Endodermal cell (in vitro differentiated cells): ENCODE measurements around the gene UNC45A. TPM values are rescaled to one million over a fixed set of nuclear protein-coding genes. Genes with fewer than 3 reads are reported as not detected.
A peak's percentile ranks its signal among the peaks of the same experiment; 100 is the strongest.

Source experiments
- DNase-seq: peaks from one replicate; pipeline ENCODE4 v3.0.0-alpha.2; 2017
- H3K27ac ChIP-seq: 2 replicates; pipeline ENCODE4 v1.5.1; 2013; ENCODE audit warnings: mild to moderate bottlenecking, low read depth, low read length, moderate library complexity
- H3K27me3 ChIP-seq: 2 replicates; pipeline ENCODE4 v1.6.1; 2013; ENCODE audit warnings: mild to moderate bottlenecking, low read length, moderate library complexity; ENCODE audit not compliant: insufficient read depth, control insufficient read depth, poor library complexity, severe bottlenecking
- H3K36me3 ChIP-seq: 2 replicates; pipeline ENCODE4 v1.7.0; 2013; ENCODE audit warnings: mild to moderate bottlenecking, low read length, moderate library complexity; ENCODE audit not compliant: control insufficient read depth, insufficient read depth
- H3K4me1 ChIP-seq: one replicate; pipeline ENCODE4 v1.7.0; 2013; ENCODE audit warnings: low read length; ENCODE audit not compliant: control insufficient read depth, insufficient read depth
- H3K4me3 ChIP-seq: 2 replicates; pipeline ENCODE4 v1.5.1; 2013; ENCODE audit warnings: mild to moderate bottlenecking, low read length, moderate library complexity
- H3K9ac ChIP-seq: 2 replicates; pipeline ENCODE4 v1.6.1; 2013; ENCODE audit warnings: mild to moderate bottlenecking, low read length, moderate library complexity; ENCODE audit not compliant: poor library complexity, severe bottlenecking; ENCODE audit errors: extremely low read depth
- H3K9me3 ChIP-seq: 2 replicates; pipeline ENCODE4 v1.6.1; 2013; ENCODE audit warnings: mild to moderate bottlenecking, low read length, moderate library complexity; ENCODE audit not compliant: control insufficient read depth
- H3K27ac Mint-ChIP-seq: 2 replicates; pipeline ENCODE4 v1.8.0; 2020; ENCODE audit warnings: mixed read lengths
- H3K27me3 Mint-ChIP-seq: 2 replicates; pipeline ENCODE4 v1.8.0; 2021; ENCODE audit warnings: mild to moderate bottlenecking, mixed read lengths; ENCODE audit not compliant: insufficient read depth
- H3K36me3 Mint-ChIP-seq: 2 replicates; pipeline ENCODE4 v1.8.0; 2020; ENCODE audit warnings: low read depth, mixed read lengths
- H3K4me1 Mint-ChIP-seq: 2 replicates; pipeline ENCODE4 v1.8.0; 2020; ENCODE audit warnings: mixed read lengths
- H3K4me3 Mint-ChIP-seq: 2 replicates; pipeline ENCODE4 v1.8.0; 2020; ENCODE audit warnings: mild to moderate bottlenecking, moderate library complexity, mixed read lengths
- H3K9me3 Mint-ChIP-seq: 2 replicates; pipeline ENCODE4 v1.8.0; 2020; ENCODE audit warnings: mild to moderate bottlenecking, mixed read lengths
- WGBS, 2 experiments: methylation state at CpG; one replicate each; pipeline versions ENCODE4 v1.1.5 to v1.1.7; 2013; ENCODE audit warnings: missing lambda C conversion rate in 2 of 2, mixed read lengths in 1 of 2; ENCODE audit not compliant: insufficient coverage in 1 of 2, insufficient read length in 1 of 2; 5-methylcytosine and 5-hydroxymethylcytosine counted together
- total RNA-seq, 2 donors: library from RNA; stranded (reverse); fragmentation: NEBNext Ultra II Directional in 1 of 2; extraction: Animal tissue kit (Norgen Biotek cat#: 25700) in 1 of 2; gene quantifications; 2 replicates in 1 of 2; 3 replicates in 1 of 2; pipeline ENCODE4 v1.2.1, GENCODE V29; 2021
- TF ChIP-seq, protein P1 (sequence below): fragments of 200-600 bp; sonication (generic); conservative IDR thresholded peaks from 2 replicates; pipeline ENCODE4 v1.5.0; 2021; ENCODE audit warnings: antibody characterized with exemption, mild to moderate bottlenecking

UNC45A gene
- total RNA-seq, 2 donors from 2014 or later: 92.5 to 96.6 TPM

GRCh38 chr15:90914305-90915080 is 20.6 kb upstream of the UNC45A start:
- Histone ChIP-seq H3K4me3 (no peak overlapping the region), H3K36me3 (peaks cover 51% of the 10 kb centered on the region), H3K9me3 (no peaks in the 10 kb centered on the region), H3K27me3 (no peaks in the 10 kb centered on the region), H3K9ac (no peak overlapping the region), H3K4me1 (no peaks in the 10 kb centered on the region), H3K27ac (no peak overlapping the region)
- DNase-seq: no peak
- TF ChIP-seq, protein P1, sequence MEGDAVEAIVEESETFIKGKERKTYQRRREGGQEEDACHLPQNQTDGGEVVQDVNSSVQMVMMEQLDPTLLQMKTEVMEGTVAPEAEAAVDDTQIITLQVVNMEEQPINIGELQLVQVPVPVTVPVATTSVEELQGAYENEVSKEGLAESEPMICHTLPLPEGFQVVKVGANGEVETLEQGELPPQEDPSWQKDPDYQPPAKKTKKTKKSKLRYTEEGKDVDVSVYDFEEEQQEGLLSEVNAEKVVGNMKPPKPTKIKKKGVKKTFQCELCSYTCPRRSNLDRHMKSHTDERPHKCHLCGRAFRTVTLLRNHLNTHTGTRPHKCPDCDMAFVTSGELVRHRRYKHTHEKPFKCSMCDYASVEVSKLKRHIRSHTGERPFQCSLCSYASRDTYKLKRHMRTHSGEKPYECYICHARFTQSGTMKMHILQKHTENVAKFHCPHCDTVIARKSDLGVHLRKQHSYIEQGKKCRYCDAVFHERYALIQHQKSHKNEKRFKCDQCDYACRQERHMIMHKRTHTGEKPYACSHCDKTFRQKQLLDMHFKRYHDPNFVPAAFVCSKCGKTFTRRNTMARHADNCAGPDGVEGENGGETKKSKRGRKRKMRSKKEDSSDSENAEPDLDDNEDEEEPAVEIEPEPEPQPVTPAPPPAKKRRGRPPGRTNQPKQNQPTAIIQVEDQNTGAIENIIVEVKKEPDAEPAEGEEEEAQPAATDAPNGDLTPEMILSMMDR: no peak
- no peak overlapping the region for H3K27ac Mint-ChIP-seq
- H3K36me3 Mint-ChIP-seq: peaks cover 36% of the 10 kb centered on the region
- no peaks in the 10 kb centered on the region for H3K9me3 Mint-ChIP-seq
- 94% methylated on average over 11 to 22 of the region's 22 CpGs for WGBS, 2 experiments
- H3K4me1 Mint-ChIP-seq: no peaks in the 10 kb centered on the region
- no peak overlapping the region for H3K4me3 Mint-ChIP-seq
- H3K27me3 Mint-ChIP-seq: no peaks in the 10 kb centered on the region

DNA sequence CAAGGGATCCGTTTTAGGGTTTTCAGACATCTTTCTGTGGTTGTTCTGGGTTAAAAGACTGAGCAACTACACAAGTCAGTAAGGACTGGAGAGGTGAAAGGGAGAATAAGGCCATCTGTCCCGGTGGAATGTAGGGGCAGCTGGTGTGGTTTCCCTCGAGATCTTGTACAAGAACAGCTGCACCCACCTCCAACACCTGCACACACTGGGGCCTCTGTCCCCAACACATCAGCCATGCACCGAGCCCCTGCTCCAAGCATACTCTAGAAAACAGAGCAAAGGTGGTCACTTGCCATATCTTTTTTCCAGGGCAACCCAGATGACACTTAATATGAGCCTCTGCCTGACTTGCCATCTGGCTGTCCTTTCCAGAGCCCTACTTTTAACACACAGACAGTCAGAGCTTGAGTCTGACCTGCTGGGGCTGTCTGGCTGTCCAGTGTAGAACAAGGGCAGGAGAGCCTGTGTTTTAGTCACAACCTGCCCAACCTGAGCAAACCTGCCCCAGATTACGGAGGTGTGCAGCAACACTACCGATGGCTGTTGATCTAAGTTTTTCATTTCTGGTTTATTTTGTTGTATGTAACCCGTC is 19.8 kb upstream of the UNC45A start:
- H3K4me1 Mint-ChIP-seq: no peaks in the 10 kb centered on the region
- no peaks in the 10 kb centered on the region for H3K9me3 Mint-ChIP-seq
- Histone ChIP-seq H3K9me3 (no peaks in the 10 kb centered on the region), H3K4me1 (no peaks in the 10 kb centered on the region), H3K4me3 (no peak overlapping the region), H3K9ac (no peak overlapping the region), H3K36me3 (peaks cover 53% of the 10 kb centered on the region), H3K27ac (no peak overlapping the region), H3K27me3 (no peaks in the 10 kb centered on the region)
- H3K36me3 Mint-ChIP-seq: peaks cover 41% of the 10 kb centered on the region
- peak overlapping the region; percentile 75 for H3K27ac Mint-ChIP-seq
- no peaks in the 10 kb centered on the region for H3K27me3 Mint-ChIP-seq
- no peak for DNase-seq
- WGBS, 2 experiments: 91 to 94% methylated on average over 5 to 7 of the region's 7 CpGs
- no peak overlapping the region for H3K4me3 Mint-ChIP-seq
- TF ChIP-seq, protein P1: no peak

DNA sequence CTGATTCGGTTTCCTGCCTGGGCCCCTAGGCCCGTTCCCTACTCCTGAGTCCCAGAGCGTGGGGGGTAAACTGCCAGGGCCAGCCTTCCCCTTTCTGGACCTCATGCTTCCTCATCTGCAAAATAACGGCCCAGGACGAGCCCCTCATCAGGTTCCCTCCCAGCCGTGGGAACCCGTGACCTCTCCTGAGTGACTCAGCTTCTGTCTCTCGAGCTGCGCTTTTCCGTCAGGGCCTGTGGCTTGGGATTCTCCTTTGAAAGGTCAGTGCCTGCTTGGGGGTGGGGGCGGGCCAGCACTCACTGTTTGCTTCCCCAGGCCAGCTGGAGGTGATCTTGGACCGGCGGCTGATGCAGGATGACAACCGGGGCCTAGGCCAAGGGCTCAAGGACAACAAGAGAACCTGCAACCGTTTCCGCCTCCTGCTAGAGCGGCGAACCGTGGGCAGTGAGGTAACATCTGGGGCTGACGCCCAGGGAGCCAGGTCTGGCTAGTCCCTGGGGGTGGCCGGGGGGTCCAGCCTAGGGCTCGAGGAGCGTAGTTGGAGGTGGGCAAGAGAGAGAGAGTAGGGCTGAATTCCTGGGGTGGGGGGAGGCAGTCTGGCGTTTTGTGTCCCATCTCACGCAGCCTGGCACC is 19.2 kb upstream of the UNC45A start:
- Mint-ChIP-seq H3K4me1 (no peaks in the 10 kb centered on the region), H3K27ac (peak overlapping the region; percentile 75), H3K36me3 (peaks cover 40% of the 10 kb centered on the region), H3K9me3 (no peaks in the 10 kb centered on the region), H3K4me3 (no peak overlapping the region), H3K27me3 (no peaks in the 10 kb centered on the region)
- H3K9ac ChIP-seq: no peak overlapping the region
- H3K4me3 ChIP-seq: no peak overlapping the region
- no peaks in the 10 kb centered on the region for H3K9me3 ChIP-seq
- H3K27ac ChIP-seq: no peak overlapping the region
- TF ChIP-seq, protein P1: no peak
- H3K4me1 ChIP-seq: no peaks in the 10 kb centered on the region
- no peak for DNase-seq
- H3K27me3 ChIP-seq: no peaks in the 10 kb centered on the region
- H3K36me3 ChIP-seq: peaks cover 55% of the 10 kb centered on the region
- WGBS, 2 experiments: 72 to 90% methylated on average over 16 to 25 of the region's 25 CpGs
